HG03575 (cell line): ENCODE results near the gene BCL2L1.
"Not testable (repeated sequence)": the region's sequence is repeated elsewhere in the genome, so short reads cannot be mapped to it uniquely, and the experiment has no call there.

ENCODE experiments used
- ATAC-seq: cut with Tn5 transposase; IDR thresholded peaks from one replicate; pipeline ENCODE4 v1.9.1; 2021; ENCODE audit not compliant: unreplicated experiment, insufficient number of reproducible peaks, low FRiP score; ENCODE audit errors: extremely low read depth

The BCL2L1 gene

GRCh38 chr20:31633339-31633914 is 89.2 kb downstream of the BCL2L1 start:
- no peak for ATAC-seq

GRCh38 chr20:31632548-31633338 is 89.9 kb downstream of the BCL2L1 start:
- no peak for ATAC-seq

- ATAC-seq, result no peak
These were observed 92.4 kb downstream of the BCL2L1 start for GRCh38 chr20:31630187-31630790.

GRCh38 chr20:31628057-31628456 is 94.6 kb downstream of the BCL2L1 start:
- not testable (repeated sequence) for ATAC-seq

- not testable (repeated sequence) for ATAC-seq
These were observed 96.1 kb downstream of the BCL2L1 start for GRCh38 chr20:31626534-31626933.

GRCh38 chr20:31623123-31623505 is 99.6 kb downstream of the BCL2L1 start:
- ATAC-seq, result not testable (repeated sequence)

- ATAC-seq, result no peak
These were observed 102.4 kb downstream of the BCL2L1 start for GRCh38 chr20:31620246-31620645.

- ATAC-seq, result no peak
These were observed 105.1 kb downstream of the BCL2L1 start for GRCh38 chr20:31617432-31618104.

GRCh38 chr20:31615416-31615815 is 107.3 kb downstream of the BCL2L1 start:
- no peak for ATAC-seq
